ENCODE measurements around the gene DSCAML1. TPM values are rescaled to one million over a fixed set of nuclear protein-coding genes. Genes with fewer than 3 reads are reported as not detected.
"Not testable (repeated sequence)": the region's sequence is repeated elsewhere in the genome, so short reads cannot be mapped to it uniquely, and the experiment has no call there.

Gene DSCAML1
- total and polyA plus RNA-seq, 12 donors, result 0.16 to 1.5 (median 0.57) TPM

DNA sequence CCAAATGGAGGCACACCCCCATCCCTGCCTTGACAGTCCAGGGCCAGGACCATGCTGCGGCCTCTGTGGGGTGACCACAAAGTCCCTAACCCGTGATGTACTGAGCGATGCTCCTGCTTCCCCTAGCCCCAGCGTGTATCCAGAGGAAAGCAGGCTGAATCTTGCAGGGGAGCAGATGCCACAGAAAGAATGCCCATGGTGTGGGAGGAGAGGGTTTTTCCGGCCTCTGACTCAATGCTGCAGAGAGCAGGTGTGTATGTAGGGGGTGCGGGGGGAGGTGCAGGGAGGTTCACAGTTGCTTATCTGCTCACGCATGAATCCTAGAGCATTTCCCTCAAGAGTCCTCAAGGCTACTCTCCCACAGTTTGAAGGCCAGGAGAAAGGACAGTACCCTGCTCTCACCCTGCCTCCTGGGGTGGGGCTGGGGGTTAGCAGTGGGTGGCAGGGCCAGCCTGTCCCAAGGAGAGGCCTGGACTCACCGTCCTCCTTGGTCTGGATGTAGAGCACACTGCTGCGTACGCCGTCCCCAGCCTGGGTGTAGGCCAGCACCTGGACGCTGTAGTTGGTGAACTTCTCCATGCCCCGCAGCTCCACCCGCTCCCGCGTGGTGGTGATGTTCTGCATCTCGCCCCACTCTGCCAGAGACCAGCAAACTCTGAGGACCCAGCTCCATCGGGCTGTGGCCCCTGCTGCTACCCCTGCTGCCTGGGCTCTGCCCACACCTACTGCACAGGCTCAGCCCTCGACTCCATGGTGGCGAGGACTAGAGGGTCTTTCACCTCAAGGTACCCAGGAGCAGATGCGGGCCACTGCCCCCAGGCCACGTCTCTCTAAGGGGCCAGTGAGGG is 338.5 kb downstream of the DSCAML1 start:
- no peak overlapping the region for H3K27ac ChIP-seq
- H3K4me3 ChIP-seq, result no peak overlapping the region
- no peaks in the 10 kb centered on the region for H3K4me1 ChIP-seq
- H3K27me3 ChIP-seq, result no peaks in the 10 kb centered on the region
- TF ChIP-seq, protein P1, sequence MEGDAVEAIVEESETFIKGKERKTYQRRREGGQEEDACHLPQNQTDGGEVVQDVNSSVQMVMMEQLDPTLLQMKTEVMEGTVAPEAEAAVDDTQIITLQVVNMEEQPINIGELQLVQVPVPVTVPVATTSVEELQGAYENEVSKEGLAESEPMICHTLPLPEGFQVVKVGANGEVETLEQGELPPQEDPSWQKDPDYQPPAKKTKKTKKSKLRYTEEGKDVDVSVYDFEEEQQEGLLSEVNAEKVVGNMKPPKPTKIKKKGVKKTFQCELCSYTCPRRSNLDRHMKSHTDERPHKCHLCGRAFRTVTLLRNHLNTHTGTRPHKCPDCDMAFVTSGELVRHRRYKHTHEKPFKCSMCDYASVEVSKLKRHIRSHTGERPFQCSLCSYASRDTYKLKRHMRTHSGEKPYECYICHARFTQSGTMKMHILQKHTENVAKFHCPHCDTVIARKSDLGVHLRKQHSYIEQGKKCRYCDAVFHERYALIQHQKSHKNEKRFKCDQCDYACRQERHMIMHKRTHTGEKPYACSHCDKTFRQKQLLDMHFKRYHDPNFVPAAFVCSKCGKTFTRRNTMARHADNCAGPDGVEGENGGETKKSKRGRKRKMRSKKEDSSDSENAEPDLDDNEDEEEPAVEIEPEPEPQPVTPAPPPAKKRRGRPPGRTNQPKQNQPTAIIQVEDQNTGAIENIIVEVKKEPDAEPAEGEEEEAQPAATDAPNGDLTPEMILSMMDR (IDR thresholded peaks at IDR 0.05), result no peak
- ATAC-seq (peak in 1 of 8 donors; percentile 25), DNase-seq (no peak)
- H3K9me3 ChIP-seq, result peaks cover 0 to 20% (median 9%) of the 10 kb centered on the region in 11 donors
- peaks cover 0 to 8% (median 0%) of the 10 kb centered on the region in 9 donors for H3K36me3 ChIP-seq
- 96 to 97% methylated on average over 22 of the region's 22 CpGs for WGBS, 2 donors
- intact Hi-C loops (cut with DNase I), result loop anchor here in 1 of 10 donors (10.0 kb wide), 1 partner anchor 586 kb away; no protein-coding TSS in a partner anchor

GRCh38 chr11:117457835-117458234 is 339.2 kb downstream of the DSCAML1 start:
- no peaks in the 10 kb centered on the region for H3K4me1 ChIP-seq
- ATAC-seq (no peak), DNase-seq (no peak)
- H3K27me3 ChIP-seq, result no peaks in the 10 kb centered on the region
- no peak overlapping the region for H3K27ac ChIP-seq
- TF ChIP-seq, protein P1 (IDR thresholded peaks at IDR 0.05), result no peak
- no peak overlapping the region for H3K4me3 ChIP-seq
- intact Hi-C loops (cut with DNase I), result loop anchor here in 1 of 10 donors (10.0 kb wide), 1 partner anchor 587 kb away; no protein-coding TSS in a partner anchor
- peaks cover 0 to 26% (median 9%) of the 10 kb centered on the region in 11 donors for H3K9me3 ChIP-seq
- peaks cover 0 to 7% (median 0%) of the 10 kb centered on the region in 9 donors for H3K36me3 ChIP-seq
- 87 to 90% methylated on average over 9 of the region's 9 CpGs for WGBS, 2 donors

- Histone ChIP-seq H3K36me3 (peaks cover 0 to 7% (median 0%) of the 10 kb centered on the region in 9 donors), H3K9me3 (peaks cover 0 to 30% (median 9%) of the 10 kb centered on the region in 11 donors), H3K27me3 (no peaks in the 10 kb centered on the region), H3K4me1 (no peaks in the 10 kb centered on the region), H3K4me3 (no peak overlapping the region), H3K27ac (no peak overlapping the region)
- TF ChIP-seq, protein P1 (IDR thresholded peaks at IDR 0.05), result no peak
- no peak for ATAC-seq
- DNase-seq, result no peak
- intact Hi-C loops (cut with DNase I), result loop anchor here in 1 of 10 donors (10.0 kb wide), 1 partner anchor 588 kb away; no protein-coding TSS in a partner anchor
- 86 to 88% methylated on average over 15 of the region's 15 CpGs for WGBS, 2 donors
Observed at GRCh38 chr11:117457031-117457785, 339.8 kb downstream of the DSCAML1 start.

GRCh38 chr11:117456721-117457029 is 340.3 kb downstream of the DSCAML1 start:
- H3K4me3 ChIP-seq, H3K36me3 ChIP-seq, DNase-seq, H3K27me3 ChIP-seq, H3K4me1 ChIP-seq, H3K27ac ChIP-seq, ATAC-seq: not testable (repeated sequence)
- 94 to 96% methylated on average over 8 of the region's 8 CpGs for WGBS, 2 donors
- intact Hi-C loops (cut with DNase I), result loop anchor here in 1 of 10 donors (10.0 kb wide), 1 partner anchor 588 kb away; no protein-coding TSS in a partner anchor
- peaks cover 0 to 30% (median 9%) of the 10 kb centered on the region in 11 donors for H3K9me3 ChIP-seq

Measured in heart right ventricle (tissue), 16 donors.